ENCODE results near the gene CD68.
"Not testable (repeated sequence)": the region's sequence is repeated elsewhere in the genome, so short reads cannot be mapped to it uniquely, and the experiment has no call there.

Gene CD68

DNA sequence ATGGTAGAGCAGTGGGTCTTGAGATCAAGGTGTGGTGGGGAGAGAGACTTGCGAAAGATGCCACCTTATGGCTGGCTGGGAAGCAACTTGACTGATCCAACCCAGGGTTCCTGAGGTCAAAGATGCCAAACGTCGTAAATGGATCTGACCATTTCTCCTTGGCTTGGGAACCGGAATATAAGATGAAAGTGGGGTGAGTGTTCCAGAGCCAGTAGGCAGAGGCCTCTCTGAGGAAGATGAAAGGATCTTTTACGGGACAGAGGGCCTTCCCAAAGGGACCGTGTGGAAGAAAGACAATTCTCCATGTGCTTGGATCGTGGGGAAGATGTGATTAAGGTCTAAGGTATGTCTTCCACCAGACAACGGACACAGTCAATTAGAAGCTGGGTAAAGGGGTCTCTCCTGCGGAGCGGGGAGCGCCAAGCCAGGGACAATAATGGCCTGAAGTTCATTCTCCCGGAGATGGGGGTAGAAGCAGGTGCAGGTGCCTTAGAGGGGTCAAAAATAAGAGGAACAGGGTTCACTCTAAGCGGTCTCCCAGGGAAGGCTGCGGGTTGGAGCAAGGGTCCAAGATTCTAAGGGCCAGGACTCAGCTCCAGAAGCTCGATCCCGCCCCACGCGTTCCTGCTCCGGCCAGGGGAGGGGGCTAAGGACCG is 34.5 kb downstream of the CD68 start:
- DNase-seq = peak in 2 of 3 experiments; percentile 10 to 20

DNA sequence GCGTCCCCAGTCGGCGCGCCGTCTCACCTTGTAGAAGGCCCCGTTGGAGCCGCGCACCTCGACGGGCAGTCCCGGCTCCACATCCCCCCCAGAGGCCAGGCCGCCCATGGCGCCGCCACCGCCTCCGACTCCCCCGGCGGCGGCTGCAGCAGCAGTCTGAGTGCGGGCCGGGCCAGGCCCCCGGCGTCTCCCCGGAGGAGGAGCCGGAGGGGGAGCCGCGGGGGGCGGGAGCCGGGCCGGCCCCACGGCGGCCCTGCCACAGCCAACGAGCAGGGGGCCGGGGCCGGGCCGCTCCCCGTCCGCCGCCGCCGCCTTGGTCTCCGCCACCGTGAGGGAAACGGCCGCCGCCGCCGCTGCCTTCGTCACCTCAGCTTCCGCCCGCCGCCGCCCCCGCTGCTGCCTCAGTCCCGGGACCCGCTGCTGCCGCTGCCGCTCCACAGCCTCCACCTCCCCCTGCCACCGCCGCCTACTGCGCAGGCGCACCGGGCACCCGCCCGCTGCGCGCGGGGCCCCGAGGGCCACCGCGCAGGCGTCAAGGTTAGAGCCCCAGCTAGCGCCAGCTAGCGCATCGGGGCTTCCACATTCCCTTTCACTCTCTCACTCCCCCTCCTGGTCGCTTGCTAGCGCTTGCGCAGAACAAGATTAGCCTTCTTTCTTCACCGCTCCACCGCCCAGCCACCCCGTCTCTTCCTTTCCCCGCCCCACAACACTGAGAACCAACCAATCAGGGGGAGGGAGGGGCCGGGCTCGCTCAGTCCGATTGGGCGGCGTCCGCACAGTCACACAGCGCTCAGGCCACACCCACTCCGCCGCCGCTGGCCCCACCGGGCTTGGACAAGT is 35.2 kb downstream of the CD68 start, which contains the start of gene FXR2:
Gene FXR2, minus strand, starts transcription at position 473 of the 840 bp plus-strand sequence. Its CDS starts 365 bp downstream, at position 108.
- peak; percentile 96 to 99 (median 97) for DNase-seq

- DNase-seq = no peak
These were observed 35.9 kb downstream of the CD68 start for GRCh38 chr17:7615265-7615747.

DNA sequence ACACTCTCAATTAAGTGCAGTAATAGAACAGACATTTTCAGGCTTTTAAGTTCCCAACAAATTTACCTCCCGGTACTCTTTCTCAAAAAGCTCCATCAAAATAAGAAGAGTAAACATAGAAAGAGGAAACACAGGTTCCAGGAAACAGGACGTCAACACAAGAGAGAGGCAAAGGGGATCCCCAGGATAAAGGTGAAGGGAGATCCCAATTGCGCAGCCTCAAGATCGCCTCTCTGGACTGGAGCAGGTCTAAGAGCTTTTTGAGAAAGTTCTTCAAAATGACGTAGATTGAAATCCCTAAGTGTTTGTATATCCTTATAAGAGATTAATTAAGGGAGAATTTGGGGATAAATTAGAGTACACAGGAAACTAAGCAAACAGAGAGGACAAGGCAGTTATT is 39.2 kb downstream of the CD68 start:
- DNase-seq = no peak

GRCh38 chr17:7620835-7621234 is 41.4 kb downstream of the CD68 start:
- DNase-seq = no peak

DNA sequence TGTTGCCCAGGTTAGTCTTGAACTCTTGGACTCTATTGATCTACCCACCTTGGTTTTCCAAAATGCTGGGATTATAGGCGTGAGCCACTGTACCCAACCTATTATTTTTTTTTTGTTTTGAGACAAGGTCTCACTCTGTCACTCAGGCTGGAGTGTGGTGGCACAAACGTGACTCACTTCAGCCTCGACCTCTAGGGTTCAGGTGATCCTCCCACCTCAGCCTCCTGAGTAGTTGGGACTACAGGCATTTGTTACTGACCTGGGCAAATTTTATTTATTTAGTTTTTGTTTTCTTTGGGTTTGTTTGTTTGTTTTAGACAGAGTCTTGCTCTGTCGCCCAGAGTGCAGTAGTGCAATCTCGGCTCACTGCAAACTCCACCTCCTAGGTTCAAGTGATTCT is 44.2 kb downstream of the CD68 start:
- DNase-seq = no peak

- DNase-seq = not testable (repeated sequence)
These were observed 46.3 kb downstream of the CD68 start for GRCh38 chr17:7625749-7626148.

DNA sequence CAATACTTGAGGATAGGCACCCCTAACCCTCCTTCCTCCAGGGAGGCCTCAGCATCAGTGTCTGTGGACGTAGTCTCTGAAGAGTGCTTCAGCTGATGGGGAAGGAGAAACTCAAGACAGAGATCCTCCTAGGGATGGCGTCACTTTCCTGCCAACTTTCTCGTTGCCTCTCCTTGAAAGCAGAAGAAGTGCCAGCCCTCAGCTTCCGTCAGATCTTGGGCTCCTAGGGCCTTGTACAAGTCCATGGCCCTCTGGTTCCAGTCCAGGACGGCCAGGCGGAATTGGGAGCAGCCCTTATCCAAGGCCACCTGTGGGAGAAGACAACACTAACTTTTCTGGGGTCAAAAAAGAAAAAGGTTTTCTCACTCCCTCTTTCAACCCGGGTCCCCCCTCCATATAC is 46.9 kb downstream of the CD68 start:
- DNase-seq = no peak

GRCh38 chr17:7626956-7627249 is 47.5 kb downstream of the CD68 start:
- DNase-seq = no peak

DNA sequence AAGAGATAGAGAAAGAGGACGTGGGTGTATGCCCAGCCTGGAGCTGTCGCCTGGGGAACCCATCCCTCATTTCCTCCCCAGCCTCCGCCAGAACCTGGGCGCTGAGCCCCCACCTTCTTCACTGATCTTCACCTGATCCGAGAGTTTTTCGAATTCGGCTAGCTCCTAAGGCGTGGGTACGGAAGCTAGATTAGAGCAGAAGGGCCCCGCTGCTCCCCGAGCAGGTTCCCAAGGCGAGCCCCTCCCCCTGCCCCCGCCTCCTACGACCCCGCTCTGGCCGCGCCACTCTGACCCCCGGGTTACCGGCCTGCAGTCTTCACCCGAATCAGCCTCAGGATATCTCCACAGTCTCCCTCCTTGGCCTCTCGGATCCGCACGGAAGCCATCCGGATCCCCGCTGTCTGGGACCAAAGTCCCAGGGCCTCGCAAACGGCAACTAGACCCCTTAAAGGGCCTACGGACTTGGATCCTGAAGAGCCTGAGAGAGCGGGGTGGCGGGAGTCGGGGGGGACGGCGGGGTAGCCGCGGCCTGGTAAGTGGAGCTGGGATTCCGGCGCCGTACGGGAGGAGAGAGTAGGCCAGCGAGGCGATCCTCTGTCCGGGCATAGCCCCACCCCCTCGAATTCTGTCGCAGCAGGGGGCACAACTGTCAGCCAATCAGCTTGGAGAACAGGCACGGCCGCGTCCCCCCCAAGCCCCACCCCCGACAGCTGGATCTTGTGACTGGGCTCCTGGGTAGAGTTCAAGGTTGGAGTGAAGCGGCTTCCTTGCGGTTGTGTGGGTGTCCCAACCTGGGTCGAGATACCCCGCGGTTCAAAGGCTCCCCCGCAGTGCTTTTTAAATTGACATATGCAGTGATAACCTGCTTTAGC is 48.0 kb downstream of the CD68 start, which contains the start of gene SAT2:
Gene SAT2, minus strand, starts transcription at position 572 of the 872 bp plus-strand sequence. Its CDS starts 186 bp downstream, at position 386.
- DNase-seq = peak; percentile 73 to 87 (median 85)

DNA sequence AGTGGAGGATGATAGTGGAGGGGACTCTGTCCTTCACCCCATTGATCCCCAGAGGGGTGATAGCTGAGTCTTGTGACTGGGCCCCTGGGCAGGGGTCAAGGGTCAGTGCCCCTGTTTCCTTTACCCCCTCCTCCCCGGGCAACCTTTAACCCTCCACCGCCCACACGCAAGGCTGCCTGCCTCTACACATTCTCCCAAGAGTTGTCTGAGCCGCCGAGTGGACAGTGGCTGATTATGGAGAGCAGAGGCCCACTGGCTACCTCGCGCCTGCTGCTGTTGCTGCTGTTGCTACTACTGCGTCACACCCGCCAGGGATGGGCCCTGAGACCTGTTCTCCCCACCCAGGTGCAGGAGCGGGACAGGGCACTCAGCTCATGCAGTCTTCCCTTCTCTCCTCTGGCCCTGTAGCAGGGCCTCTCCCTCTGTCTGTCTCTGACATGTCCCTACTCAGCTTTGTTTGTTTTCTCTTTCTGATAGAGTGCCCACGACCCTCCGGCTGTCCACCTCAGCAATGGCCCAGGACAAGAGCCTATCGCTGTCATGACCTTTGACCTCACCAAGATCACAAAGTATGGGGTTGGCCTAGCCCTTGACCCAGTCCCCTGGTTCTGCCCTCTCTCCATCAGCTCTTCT is 50.6 kb downstream of the CD68 start, which contains the start of gene SHBG:
Gene SHBG, plus strand, starts transcription at position 197 of the 633 bp plus-strand sequence. Its CDS starts 38 bp downstream, at position 235.
- no peak for DNase-seq

All from NCI-H1417 (cell line).